DMS79 (cell line): ENCODE data around the gene TTF1.

Experiments used
- DNase-seq: peaks from one replicate; lab custom pipeline; 2025; lab: John Stamatoyannopoulos, UW

The TTF1 gene

GRCh38 chr9:132406554-132407122, at the start of gene TTF1:
TTF1 (minus strand) TSS chr9:132406840; CDS start chr9:132402821, 4,019 bp downstream.
- peak; percentile 84 for DNase-seq

- peak; percentile 84 for DNase-seq
Observed at GRCh38 chr9:132456241-132456640, 49.6 kb upstream of the TTF1 start.

- no peak for DNase-seq
Observed at GRCh38 chr9:132451276-132451675, 44.6 kb upstream of the TTF1 start.

GRCh38 chr9:132447902-132448301, 41.3 kb upstream of the TTF1 start:
- DNase-seq, result no peak

- no peak for DNase-seq
Observed at GRCh38 chr9:132447346-132447745, 40.7 kb upstream of the TTF1 start.

GRCh38 chr9:132446887-132447286, 40.2 kb upstream of the TTF1 start:
- no peak for DNase-seq

- peak; percentile 67 for DNase-seq
Observed at GRCh38 chr9:132443951-132444607, 37.4 kb upstream of the TTF1 start.

GRCh38 chr9:132441404-132441803, 34.8 kb upstream of the TTF1 start:
- no peak for DNase-seq

- DNase-seq, result no peak
Observed at GRCh38 chr9:132440735-132441134, 34.1 kb upstream of the TTF1 start.

GRCh38 chr9:132439153-132439552, 32.5 kb upstream of the TTF1 start:
- no peak for DNase-seq

- DNase-seq, result no peak
Observed at GRCh38 chr9:132434881-132435280, 28.2 kb upstream of the TTF1 start.

GRCh38 chr9:132430998-132431397, 24.4 kb upstream of the TTF1 start:
- DNase-seq, result no peak

- no peak for DNase-seq
Observed at GRCh38 chr9:132426639-132427414, 20.2 kb upstream of the TTF1 start.

- DNase-seq, result no peak
Observed at GRCh38 chr9:132425675-132426062, 19.0 kb upstream of the TTF1 start.

GRCh38 chr9:132424857-132425674, 18.4 kb upstream of the TTF1 start:
- DNase-seq, result no peak

GRCh38 chr9:132423503-132423902, 16.9 kb upstream of the TTF1 start:
- DNase-seq, result no peak

- no peak for DNase-seq
Observed at GRCh38 chr9:132422574-132422973, 15.9 kb upstream of the TTF1 start.

GRCh38 chr9:132418726-132419363, 12.2 kb upstream of the TTF1 start:
- no peak for DNase-seq

- DNase-seq, result no peak
Observed at GRCh38 chr9:132415181-132415580, 8.5 kb upstream of the TTF1 start.

- DNase-seq, result no peak
Observed at GRCh38 chr9:132414731-132415130, 8.1 kb upstream of the TTF1 start.

- DNase-seq, result no peak
Observed at GRCh38 chr9:132413926-132414325, 7.3 kb upstream of the TTF1 start.

GRCh38 chr9:132412089-132412488, 5.4 kb upstream of the TTF1 start:
- no peak for DNase-seq
